Activated T-helper 1 cell treated with Interleukin-2 at 50 U/mL for 16 hours (primary cell): ENCODE results near the gene ACKR2.

Experiments
- DNase-seq: peaks from one replicate; pipeline ENCODE4 v3.0.0-alpha.2; 2020; ENCODE audit warnings: low read depth

Gene ACKR2

DNA sequence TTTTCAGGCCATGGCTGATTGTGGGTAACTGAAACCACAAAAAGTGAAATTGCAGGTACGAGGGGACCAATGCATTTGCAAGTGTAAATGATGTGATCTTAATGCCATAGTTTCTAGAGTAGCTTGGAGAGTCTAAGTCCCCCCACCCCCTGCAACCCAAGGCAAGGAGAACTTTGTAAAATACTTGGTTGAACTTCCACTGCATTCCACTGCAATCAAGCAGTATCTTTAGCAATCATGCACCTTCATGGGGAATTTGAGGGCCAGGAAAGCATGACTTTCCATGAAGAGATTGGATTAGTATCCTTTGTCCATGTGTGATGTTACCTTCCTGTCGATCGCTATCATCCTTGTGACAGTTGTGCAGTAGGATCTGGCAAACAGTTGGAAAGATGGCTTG lies 77.8 kb downstream of the ACKR2 start:
- DNase-seq: no peak

DNA sequence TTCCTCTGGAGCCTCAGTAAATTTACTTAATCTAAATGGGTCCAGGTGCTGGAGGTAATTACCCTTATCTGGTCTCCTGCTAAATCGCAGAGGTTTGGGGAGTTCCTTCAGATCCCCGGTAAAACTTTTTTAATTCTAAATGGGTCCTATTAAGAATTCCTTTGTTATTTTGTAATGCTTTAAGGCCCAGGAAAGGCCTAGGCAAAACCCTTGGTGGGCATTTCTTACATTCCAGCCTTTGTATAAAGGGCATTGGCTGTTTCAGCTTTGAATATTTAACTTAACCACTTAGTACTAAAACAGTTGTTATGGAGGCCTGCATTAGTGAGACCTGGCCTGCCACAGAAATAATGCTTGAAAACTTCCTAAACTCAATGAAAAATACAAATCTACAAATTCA lies 81.8 kb downstream of the ACKR2 start:
- DNase-seq: no peak

GRCh38 chr3:42892169-42892568 lies 82.9 kb downstream of the ACKR2 start:
- no peak for DNase-seq

- DNase-seq: no peak
These were observed 83.6 kb downstream of the ACKR2 start for GRCh38 chr3:42892807-42893206.

DNA sequence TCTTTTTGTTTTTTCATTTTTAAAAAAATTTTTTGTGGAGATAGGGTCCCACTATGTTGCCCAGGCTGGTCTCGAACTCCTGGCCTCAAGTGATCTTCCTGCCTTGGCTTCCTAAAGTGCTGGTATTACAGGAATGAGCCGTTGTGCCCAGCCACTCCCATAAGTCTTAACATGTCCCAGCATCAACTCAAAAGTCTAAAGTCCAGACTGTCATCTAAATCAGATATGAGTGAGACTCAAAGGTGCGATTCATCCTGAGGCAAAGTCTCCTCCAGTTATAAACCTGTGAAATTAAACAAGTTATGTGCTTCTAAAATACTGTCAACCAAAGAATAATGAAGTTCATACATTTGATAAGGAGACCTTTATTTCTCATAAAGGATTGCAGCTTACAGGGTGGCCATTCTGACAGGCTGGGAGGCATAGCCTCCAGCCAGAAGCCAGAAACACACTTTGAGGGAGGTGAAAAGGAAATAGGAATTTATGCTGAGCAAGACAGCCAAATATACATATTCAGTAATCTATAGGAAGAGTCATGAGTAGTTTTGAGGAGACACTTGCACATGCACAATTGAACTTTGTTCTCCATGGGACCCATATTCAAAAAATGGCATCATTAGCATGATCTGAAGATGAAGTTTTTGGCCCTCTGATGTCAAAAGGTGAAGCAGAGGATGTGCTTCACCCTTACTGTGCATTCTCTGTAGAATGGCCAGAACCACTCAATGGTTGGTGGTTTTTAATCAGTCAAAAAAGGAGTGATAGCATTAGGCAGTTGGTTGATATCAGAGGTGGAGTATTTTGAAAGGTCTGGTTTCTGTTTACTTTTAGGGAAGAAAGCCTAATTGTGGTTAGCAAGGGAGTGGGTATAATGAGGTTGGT lies 85.7 kb downstream of the ACKR2 start:
- DNase-seq: no peak

- no peak for DNase-seq
These were observed 86.3 kb downstream of the ACKR2 start for GRCh38 chr3:42895580-42895868.

DNA sequence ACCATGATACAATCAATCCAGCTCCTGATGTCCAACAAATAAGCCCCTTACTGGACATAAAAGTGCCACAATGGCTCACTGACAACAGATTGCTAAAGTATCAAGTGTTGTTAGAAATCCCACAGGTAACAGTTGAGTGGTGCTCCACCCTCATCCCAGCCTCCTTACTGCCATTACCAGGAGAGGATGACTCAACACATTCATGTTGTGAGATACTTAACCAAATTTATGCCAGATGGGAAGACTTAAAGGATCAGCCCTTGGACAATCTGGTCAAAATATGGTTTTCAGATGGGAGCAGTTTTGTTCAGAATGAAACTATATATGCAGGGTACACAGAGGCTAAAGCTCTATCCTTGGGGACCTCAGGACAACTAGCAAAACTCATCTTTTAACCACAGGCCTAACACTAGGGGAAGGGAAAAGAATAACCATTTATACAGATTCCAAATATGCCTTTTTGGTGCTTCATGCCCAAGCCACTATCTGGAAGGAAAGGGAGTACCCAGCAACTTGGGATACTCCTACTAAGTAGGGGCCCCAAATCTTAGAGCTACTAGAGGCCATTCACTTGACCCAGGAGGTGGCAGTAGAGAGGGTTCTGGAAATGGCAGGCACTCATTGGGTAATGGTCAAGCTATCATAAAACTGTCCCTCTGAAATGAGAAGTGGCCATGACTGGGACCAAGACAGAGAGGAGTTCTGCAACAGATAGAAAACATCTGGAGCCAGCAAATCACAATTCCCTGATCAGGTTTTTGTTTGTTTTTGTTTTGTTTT lies 89.8 kb downstream of the ACKR2 start:
- no peak for DNase-seq

GRCh38 chr3:42900226-42901072 lies 91.2 kb downstream of the ACKR2 start:
- no peak for DNase-seq

DNA sequence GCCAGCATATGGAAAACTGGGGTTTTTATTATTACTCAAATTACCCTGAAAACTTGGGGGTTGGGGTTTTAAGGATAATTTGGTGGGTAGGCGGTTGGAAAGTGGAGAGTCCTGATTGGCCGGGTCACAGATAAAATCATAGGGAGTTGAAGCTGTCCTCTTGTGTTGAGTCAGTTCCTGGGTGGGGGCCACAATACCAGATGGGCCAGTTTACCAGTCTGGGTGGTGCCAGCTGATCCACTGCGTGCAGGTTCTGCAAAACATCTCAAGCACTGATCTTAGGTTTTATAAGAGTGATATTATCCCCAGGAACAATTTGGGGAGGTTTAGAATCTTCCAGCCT lies 91.8 kb downstream of the ACKR2 start:
- DNase-seq: no peak

DNA sequence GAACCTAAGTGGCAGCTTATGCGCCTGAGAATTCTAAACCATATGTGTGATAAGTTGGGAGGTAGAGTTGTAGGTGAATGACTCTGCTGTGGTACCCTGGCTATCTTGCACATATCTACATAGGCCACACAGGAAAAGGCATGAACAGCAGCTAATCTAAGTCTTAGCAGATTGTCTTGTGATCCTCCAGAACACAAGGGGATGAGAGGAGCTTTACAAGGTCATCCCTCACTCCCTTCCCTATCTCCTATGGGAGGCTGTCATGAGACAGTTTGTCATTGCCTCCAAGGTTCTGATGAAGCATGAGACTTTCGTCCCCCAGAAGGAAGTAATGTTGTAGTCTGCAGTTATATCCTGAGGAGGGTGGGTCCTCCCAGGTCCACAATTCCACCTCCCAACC lies 93.0 kb downstream of the ACKR2 start:
- DNase-seq: no peak

- no peak for DNase-seq
These were observed 94.8 kb downstream of the ACKR2 start for GRCh38 chr3:42904076-42904475.

DNA sequence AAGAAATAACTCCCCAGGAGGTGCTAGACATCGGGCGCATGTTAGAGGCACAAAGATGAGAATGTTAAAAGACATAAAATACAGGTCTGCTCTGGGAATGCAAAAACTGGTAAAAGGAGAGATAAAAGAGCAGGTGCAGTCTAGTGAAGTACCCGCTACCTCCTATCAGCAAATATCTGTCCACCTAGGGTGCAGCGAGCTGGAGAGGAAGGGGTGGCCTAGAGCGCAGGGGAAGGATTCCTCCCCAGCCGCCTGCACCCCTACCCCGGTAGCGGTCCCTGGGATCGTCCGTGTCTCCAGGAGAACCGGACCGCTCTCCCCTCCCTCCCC lies 96.5 kb downstream of the ACKR2 start:
- no peak for DNase-seq

GRCh38 chr3:42906070-42906847 lies 97.0 kb downstream of the ACKR2 start, which contains the start of gene ZNF662:
Gene ZNF662, plus strand, starts transcription at chr3:42906142. Its CDS starts 1,973 bp downstream, at chr3:42908115.
- no peak for DNase-seq

- no peak for DNase-seq
These were observed 97.6 kb downstream of the ACKR2 start for GRCh38 chr3:42906848-42907183.

GRCh38 chr3:42908675-42909074 lies 99.4 kb downstream of the ACKR2 start:
- no peak for DNase-seq

GRCh38 chr3:42911551-42911950 lies 102.3 kb downstream of the ACKR2 start:
- no peak for DNase-seq

DNA sequence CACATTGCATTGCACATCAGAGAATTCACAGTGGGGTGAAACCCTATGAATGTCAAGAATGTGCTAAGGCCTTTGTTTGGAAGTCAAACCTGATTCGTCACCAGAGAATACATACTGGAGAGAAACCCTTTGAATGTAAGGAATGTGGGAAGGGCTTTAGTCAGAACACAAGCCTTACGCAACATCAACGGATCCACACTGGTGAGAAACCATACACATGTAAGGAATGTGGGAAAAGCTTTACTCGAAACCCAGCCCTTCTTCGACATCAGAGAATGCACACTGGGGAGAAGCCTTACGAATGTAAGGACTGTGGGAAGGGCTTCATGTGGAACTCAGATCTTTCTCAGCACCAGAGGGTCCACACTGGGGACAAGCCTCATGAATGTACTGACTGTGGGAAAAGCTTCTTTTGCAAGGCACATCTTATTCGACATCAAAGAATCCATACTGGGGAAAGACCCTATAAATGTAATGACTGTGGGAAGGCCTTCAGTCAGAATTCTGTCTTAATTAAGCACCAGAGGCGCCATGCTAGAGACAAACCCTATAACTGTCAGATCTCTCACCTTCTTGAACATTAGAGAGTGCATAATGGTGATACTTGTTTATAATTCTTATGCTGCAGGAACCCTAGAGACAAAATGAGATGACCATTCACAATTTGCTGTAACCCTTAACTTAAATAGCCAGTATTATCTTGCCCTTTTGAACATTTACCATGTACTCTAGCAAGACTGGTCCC lies 105.7 kb downstream of the ACKR2 start:
- no peak for DNase-seq
